DOHH2 (cell line): ENCODE data around the gene ZCWPW1.
A peak's percentile ranks its signal among the peaks of the same experiment; 100 is the strongest.

Experiments
- EZH2phosphoT487 ChIP-seq: fragments of 200-600 bp; sonication (generic); IDR thresholded peaks from 2 replicates; pipeline ENCODE4 v1.6.1; 2017; ENCODE audit warnings: borderline replicate concordance, mild to moderate bottlenecking, antibody characterized with exemption, low read length, moderate library complexity, mixed read lengths
- TF ChIP-seq, protein P1 (sequence below): fragments of 200-600 bp; sonication (generic); IDR thresholded peaks from one replicate; pipeline ENCODE4 v1.5.1; 2014; ENCODE audit warnings: antibody characterized with exemption, mild to moderate bottlenecking, low read depth, low read length; ENCODE audit not compliant: poor library complexity, severe bottlenecking

GRCh38 chr7:100428967-100429636, 599 bp upstream of the ZCWPW1 start:
- TF ChIP-seq EZH2phosphoT487, result no peak
- TF ChIP-seq, protein P1, sequence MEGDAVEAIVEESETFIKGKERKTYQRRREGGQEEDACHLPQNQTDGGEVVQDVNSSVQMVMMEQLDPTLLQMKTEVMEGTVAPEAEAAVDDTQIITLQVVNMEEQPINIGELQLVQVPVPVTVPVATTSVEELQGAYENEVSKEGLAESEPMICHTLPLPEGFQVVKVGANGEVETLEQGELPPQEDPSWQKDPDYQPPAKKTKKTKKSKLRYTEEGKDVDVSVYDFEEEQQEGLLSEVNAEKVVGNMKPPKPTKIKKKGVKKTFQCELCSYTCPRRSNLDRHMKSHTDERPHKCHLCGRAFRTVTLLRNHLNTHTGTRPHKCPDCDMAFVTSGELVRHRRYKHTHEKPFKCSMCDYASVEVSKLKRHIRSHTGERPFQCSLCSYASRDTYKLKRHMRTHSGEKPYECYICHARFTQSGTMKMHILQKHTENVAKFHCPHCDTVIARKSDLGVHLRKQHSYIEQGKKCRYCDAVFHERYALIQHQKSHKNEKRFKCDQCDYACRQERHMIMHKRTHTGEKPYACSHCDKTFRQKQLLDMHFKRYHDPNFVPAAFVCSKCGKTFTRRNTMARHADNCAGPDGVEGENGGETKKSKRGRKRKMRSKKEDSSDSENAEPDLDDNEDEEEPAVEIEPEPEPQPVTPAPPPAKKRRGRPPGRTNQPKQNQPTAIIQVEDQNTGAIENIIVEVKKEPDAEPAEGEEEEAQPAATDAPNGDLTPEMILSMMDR, result peak; percentile 13
